Measurements from ENCODE around the gene GABRG3.

GRCh38 chr15:26967719-26968269 is 3.2 kb upstream of the GABRG3 start:
- 0 out of 2 replicates have a peak, but pooled peaks have one; percentile 24 for TF ChIP-seq POLR2AphosphoS5 (IDR thresholded peaks at IDR 0.05; ENCODE audit: low read depth)
- no peak for TF ChIP-seq JUNB (IDR thresholded peaks at IDR 0.05; ENCODE audit: unreplicated experiment)
- TF ChIP-seq CTCF (conservative IDR thresholded peaks at IDR 0.05; ENCODE audit: low read depth in 2 of 2), result no peak
- TF ChIP-seq EZH2 (IDR thresholded peaks at IDR 0.05; ENCODE audit: low read depth, unreplicated experiment), result no peak

Measured in GM23338 (cell line).